WTC11 (cell line): ENCODE results near the gene RNPEPL1.

Source experiments
- CTCF ChIP-seq: fragments of 200-600 bp; IDR thresholded peaks from 2 replicates; pipeline ENCODE4 v1.8.0; 2022; ENCODE audit warnings: antibody characterized with exemption
- ELF4 ChIP-seq: sonication (generic); formaldehyde crosslinking; IDR thresholded peaks from 2 replicates; pipeline ENCODE4 v1.8.1; 2022; ENCODE audit warnings: low read depth, mild to moderate bottlenecking, moderate library complexity, missing genetic modification reagents
- FOXP4 ChIP-seq: sonication (generic); formaldehyde crosslinking; IDR thresholded peaks from 2 replicates; pipeline ENCODE4 v1.8.0; 2022; ENCODE audit warnings: mild to moderate bottlenecking, missing genetic modification reagents
- SMAD4 ChIP-seq: sonication (generic); formaldehyde crosslinking; IDR thresholded peaks from 2 replicates; pipeline ENCODE4 v1.8.0; 2022; ENCODE audit warnings: mild to moderate bottlenecking, missing genetic modification reagents
- ZBTB21 ChIP-seq: sonication (generic); formaldehyde crosslinking; IDR thresholded peaks from 2 replicates; pipeline ENCODE4 v1.8.1; 2023; ENCODE audit warnings: mild to moderate bottlenecking, missing genetic modification reagents, borderline replicate concordance
- ZBTB43 ChIP-seq: sonication (generic); formaldehyde crosslinking; IDR thresholded peaks from 2 replicates; pipeline ENCODE4 v1.8.1; 2023; ENCODE audit warnings: mild to moderate bottlenecking, missing genetic modification reagents
- ZNF138 ChIP-seq: sonication (generic); formaldehyde crosslinking; conservative IDR thresholded peaks from 2 replicates; pipeline ENCODE4 v1.8.1; 2022; ENCODE audit warnings: mild to moderate bottlenecking, moderate library complexity, missing genetic modification reagents
- ZNF281 ChIP-seq: sonication (generic); formaldehyde crosslinking; IDR thresholded peaks from 2 replicates; pipeline ENCODE4 v1.8.0; 2023; ENCODE audit warnings: mild to moderate bottlenecking, missing genetic modification reagents

DNA sequence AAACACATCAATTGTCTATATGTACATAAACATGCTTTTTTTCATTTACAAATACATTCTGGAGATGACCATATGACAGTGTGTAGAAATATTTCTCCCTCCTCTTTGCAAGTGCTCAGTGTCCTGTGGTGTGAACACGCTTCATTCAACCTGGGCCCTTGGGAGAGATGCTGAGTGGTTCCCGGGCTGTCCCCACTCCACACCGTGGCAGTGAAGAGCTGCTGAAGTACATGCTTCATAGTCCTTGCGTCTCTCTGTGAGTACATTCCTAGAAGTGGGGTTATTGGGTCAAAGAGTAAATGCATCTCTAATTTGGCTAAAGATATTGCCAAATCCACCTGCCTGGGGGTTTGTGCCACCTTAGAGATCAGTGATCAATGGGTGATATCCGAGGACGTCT, 50.5 kb downstream of the RNPEPL1 start:
- no peak for TF ChIP-seq ELF4
- no peak for TF ChIP-seq ZNF138
- no peak for TF ChIP-seq CTCF
- TF ChIP-seq SMAD4: no peak
- no peak for TF ChIP-seq ZNF281
- no peak for TF ChIP-seq ZBTB43
- no peak for TF ChIP-seq ZBTB21
- TF ChIP-seq FOXP4: no peak
